SJCRH30 (cell line): ENCODE data around the gene SLC38A2. TPM values are rescaled to one million over a fixed set of nuclear protein-coding genes. Genes with fewer than 3 reads are reported as not detected.

ENCODE experiments used
- DNase-seq, 2 experiments: peaks; one replicate each; pipeline ENCODE4 v3.0.0-alpha.2; 2015 to 2020
- H3K27ac ChIP-seq: fragments of 250-450 bp; sonication (Bioruptor Pico); 2 replicates; pipeline ENCODE4 v1.5.1; 2020; ENCODE audit warnings: mild to moderate bottlenecking, moderate library complexity
- H3K27me3 ChIP-seq: fragments of 250-450 bp; sonication (Bioruptor Pico); 2 replicates; pipeline ENCODE4 v1.5.1; 2020; ENCODE audit warnings: mild to moderate bottlenecking, moderate library complexity
- H3K36me3 ChIP-seq: fragments of 250-450 bp; sonication (Bioruptor Pico); 2 replicates; pipeline ENCODE4 v1.5.1; 2020; ENCODE audit warnings: mild to moderate bottlenecking, moderate library complexity
- H3K4me1 ChIP-seq: fragments of 250-450 bp; sonication (Bioruptor Pico); 2 replicates; pipeline ENCODE4 v1.5.1; 2020; ENCODE audit warnings: mild to moderate bottlenecking, moderate library complexity
- H3K4me3 ChIP-seq: fragments of 250-450 bp; sonication (Bioruptor Pico); 2 replicates; pipeline ENCODE4 v1.5.1; 2020; ENCODE audit warnings: mild to moderate bottlenecking, moderate library complexity
- H3K9me3 ChIP-seq: fragments of 250-450 bp; sonication (Bioruptor Pico); replicated peaks from 2 replicates; pipeline ENCODE4 v1.5.1; 2020; ENCODE audit warnings: mild to moderate bottlenecking, moderate library complexity
- total RNA-seq: library from RNA; depleted of rRNA; stranded (reverse); fragments of >200 nt; shearing (Covaris generic); gene quantifications from 2 replicates; pipeline ENCODE4 v1.2.3, GENCODE V29; 2014

The SLC38A2 gene
- total RNA-seq, 1 experiment from 2014 or later: 260 TPM

- H3K4me1 ChIP-seq: peaks cover 18% of the 10 kb centered on the region
- H3K9me3 ChIP-seq: no peaks in the 10 kb centered on the region
- peaks cover 20% of the 10 kb centered on the region for H3K36me3 ChIP-seq
- H3K27me3 ChIP-seq: no peaks in the 10 kb centered on the region
- peak overlapping the region; percentile 86 for H3K4me3 ChIP-seq
- no peak for DNase-seq
- peak overlapping the region; percentile 90 for H3K27ac ChIP-seq
Observed at GRCh38 chr12:46374310-46374709, 1.7 kb upstream of the SLC38A2 start.

GRCh38 chr12:46373301-46374296 is 1.0 kb upstream of the SLC38A2 start:
- H3K4me1 ChIP-seq: peaks cover 25% of the 10 kb centered on the region
- peaks cover 27% of the 10 kb centered on the region for H3K36me3 ChIP-seq
- DNase-seq: peak; percentile 84 to 88
- H3K27ac ChIP-seq: peak overlapping the region; percentile 90
- H3K27me3 ChIP-seq: no peaks in the 10 kb centered on the region
- H3K9me3 ChIP-seq: no peaks in the 10 kb centered on the region
- H3K4me3 ChIP-seq: peak overlapping the region; percentile 86

- H3K27me3 ChIP-seq: no peaks in the 10 kb centered on the region
- H3K4me1 ChIP-seq: peaks cover 35% of the 10 kb centered on the region
- H3K27ac ChIP-seq: peak overlapping the region; percentile 90
Observed at GRCh38 chr12:46371718-46372543, 642 bp downstream of the SLC38A2 start.

GRCh38 chr12:46370792-46371717 is 1.5 kb downstream of the SLC38A2 start:
- H3K27me3 ChIP-seq: no peaks in the 10 kb centered on the region
- H3K36me3 ChIP-seq: peaks cover 53% of the 10 kb centered on the region
- DNase-seq: peak; percentile 93 to 95
- peak overlapping the region; percentile 86 for H3K4me3 ChIP-seq
- peak overlapping the region; percentile 90 for H3K27ac ChIP-seq
- peaks cover 44% of the 10 kb centered on the region for H3K4me1 ChIP-seq
- H3K9me3 ChIP-seq: no peaks in the 10 kb centered on the region

More at GRCh38 chr12:46371718-46372543, 642 bp downstream of the SLC38A2 start:
- peak; percentile 66 to 72 for DNase-seq
- H3K36me3 ChIP-seq: peaks cover 44% of the 10 kb centered on the region
- no peaks in the 10 kb centered on the region for H3K9me3 ChIP-seq
- peak overlapping the region; percentile 86 for H3K4me3 ChIP-seq

GRCh38 chr12:46370380-46370734 is 2.2 kb downstream of the SLC38A2 start:
- Histone ChIP-seq H3K36me3 (peaks cover 60% of the 10 kb centered on the region), H3K4me3 (peak overlapping the region; percentile 86), H3K4me1 (peaks cover 51% of the 10 kb centered on the region), H3K27ac (no peak overlapping the region; the same call in 1 of the 2 replicates), H3K27me3 (no peaks in the 10 kb centered on the region), H3K9me3 (no peaks in the 10 kb centered on the region)
- no peak for DNase-seq

GRCh38 chr12:46369474-46370379 is 2.8 kb downstream of the SLC38A2 start:
- peaks cover 58% of the 10 kb centered on the region for H3K4me1 ChIP-seq
- no peaks in the 10 kb centered on the region for H3K27me3 ChIP-seq
- no peak overlapping the region for H3K27ac ChIP-seq
- H3K9me3 ChIP-seq: no peaks in the 10 kb centered on the region
- DNase-seq: no peak
- H3K4me3 ChIP-seq: peak overlapping the region; percentile 86
- peaks cover 66% of the 10 kb centered on the region for H3K36me3 ChIP-seq

GRCh38 chr12:46369095-46369473 is 3.5 kb downstream of the SLC38A2 start:
- Histone ChIP-seq H3K36me3 (peaks cover 72% of the 10 kb centered on the region), H3K4me3 (no peak overlapping the region), H3K27ac (no peak overlapping the region), H3K9me3 (no peaks in the 10 kb centered on the region), H3K4me1 (peaks cover 55% of the 10 kb centered on the region), H3K27me3 (no peaks in the 10 kb centered on the region)
- no peak for DNase-seq

GRCh38 chr12:46368684-46369083 is 3.9 kb downstream of the SLC38A2 start:
- no peak overlapping the region for H3K27ac ChIP-seq
- H3K36me3 ChIP-seq: peaks cover 76% of the 10 kb centered on the region
- H3K4me3 ChIP-seq: no peak overlapping the region
- no peak for DNase-seq
- peaks cover 53% of the 10 kb centered on the region for H3K4me1 ChIP-seq
- H3K27me3 ChIP-seq: no peaks in the 10 kb centered on the region
- H3K9me3 ChIP-seq: no peaks in the 10 kb centered on the region

GRCh38 chr12:46368138-46368537 is 4.4 kb downstream of the SLC38A2 start:
- Histone ChIP-seq H3K27me3 (no peaks in the 10 kb centered on the region), H3K27ac (no peak overlapping the region), H3K9me3 (no peaks in the 10 kb centered on the region), H3K4me1 (peaks cover 53% of the 10 kb centered on the region), H3K36me3 (peaks cover 82% of the 10 kb centered on the region), H3K4me3 (no peak overlapping the region)
- no peak for DNase-seq

- peak in 1 of 2 experiments; percentile 34 for DNase-seq
- Histone ChIP-seq H3K27me3 (no peaks in the 10 kb centered on the region), H3K4me3 (no peak overlapping the region), H3K36me3 (peaks cover 88% of the 10 kb centered on the region), H3K4me1 (peaks cover 53% of the 10 kb centered on the region), H3K9me3 (no peaks in the 10 kb centered on the region), H3K27ac (no peak overlapping the region)
Observed at GRCh38 chr12:46367351-46368029, 5.1 kb downstream of the SLC38A2 start.

- no peaks in the 10 kb centered on the region for H3K27me3 ChIP-seq
- no peak overlapping the region for H3K27ac ChIP-seq
- peaks cover 96% of the 10 kb centered on the region for H3K36me3 ChIP-seq
- H3K4me1 ChIP-seq: peaks cover 53% of the 10 kb centered on the region
- H3K9me3 ChIP-seq: no peaks in the 10 kb centered on the region
- H3K4me3 ChIP-seq: no peak overlapping the region
- DNase-seq: no peak
Observed at GRCh38 chr12:46366771-46367170, 5.8 kb downstream of the SLC38A2 start.

GRCh38 chr12:46365951-46366379 is 6.6 kb downstream of the SLC38A2 start:
- no peaks in the 10 kb centered on the region for H3K9me3 ChIP-seq
- H3K4me1 ChIP-seq: peaks cover 53% of the 10 kb centered on the region
- H3K36me3 ChIP-seq: peaks cover 100% of the 10 kb centered on the region
- H3K27me3 ChIP-seq: no peaks in the 10 kb centered on the region
- no peak for DNase-seq
- no peak overlapping the region for H3K27ac ChIP-seq
- no peak overlapping the region for H3K4me3 ChIP-seq
